Fibroblast of pulmonary artery (primary cell): ENCODE measurements around the gene TMEM61.
A peak's percentile ranks its signal among the peaks of the same experiment; 100 is the strongest.

Source experiments
- DNase-seq: peaks from one replicate; pipeline ENCODE4 v3.0.0-alpha.2; 2010; ENCODE audit warnings: low read depth
- H3K4me3 ChIP-seq: replicated peaks from 2 replicates; pipeline ENCODE4 v1.5.1; 2011; ENCODE audit warnings: low read depth, mild to moderate bottlenecking, control low read depth, low read length, moderate library complexity
- TF ChIP-seq, protein P1 (sequence below): IDR thresholded peaks from 2 replicates; pipeline ENCODE4 v1.5.1; 2011; ENCODE audit warnings: mild to moderate bottlenecking, control low read depth, low read length, inconsistent platforms; ENCODE audit errors: missing control alignments

Gene TMEM61

GRCh38 chr1:54970901-54971300, 9.5 kb upstream of the TMEM61 start:
- no peak overlapping the region for H3K4me3 ChIP-seq
- DNase-seq: no peak
- TF ChIP-seq, protein P1, sequence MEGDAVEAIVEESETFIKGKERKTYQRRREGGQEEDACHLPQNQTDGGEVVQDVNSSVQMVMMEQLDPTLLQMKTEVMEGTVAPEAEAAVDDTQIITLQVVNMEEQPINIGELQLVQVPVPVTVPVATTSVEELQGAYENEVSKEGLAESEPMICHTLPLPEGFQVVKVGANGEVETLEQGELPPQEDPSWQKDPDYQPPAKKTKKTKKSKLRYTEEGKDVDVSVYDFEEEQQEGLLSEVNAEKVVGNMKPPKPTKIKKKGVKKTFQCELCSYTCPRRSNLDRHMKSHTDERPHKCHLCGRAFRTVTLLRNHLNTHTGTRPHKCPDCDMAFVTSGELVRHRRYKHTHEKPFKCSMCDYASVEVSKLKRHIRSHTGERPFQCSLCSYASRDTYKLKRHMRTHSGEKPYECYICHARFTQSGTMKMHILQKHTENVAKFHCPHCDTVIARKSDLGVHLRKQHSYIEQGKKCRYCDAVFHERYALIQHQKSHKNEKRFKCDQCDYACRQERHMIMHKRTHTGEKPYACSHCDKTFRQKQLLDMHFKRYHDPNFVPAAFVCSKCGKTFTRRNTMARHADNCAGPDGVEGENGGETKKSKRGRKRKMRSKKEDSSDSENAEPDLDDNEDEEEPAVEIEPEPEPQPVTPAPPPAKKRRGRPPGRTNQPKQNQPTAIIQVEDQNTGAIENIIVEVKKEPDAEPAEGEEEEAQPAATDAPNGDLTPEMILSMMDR: no peak

DNA sequence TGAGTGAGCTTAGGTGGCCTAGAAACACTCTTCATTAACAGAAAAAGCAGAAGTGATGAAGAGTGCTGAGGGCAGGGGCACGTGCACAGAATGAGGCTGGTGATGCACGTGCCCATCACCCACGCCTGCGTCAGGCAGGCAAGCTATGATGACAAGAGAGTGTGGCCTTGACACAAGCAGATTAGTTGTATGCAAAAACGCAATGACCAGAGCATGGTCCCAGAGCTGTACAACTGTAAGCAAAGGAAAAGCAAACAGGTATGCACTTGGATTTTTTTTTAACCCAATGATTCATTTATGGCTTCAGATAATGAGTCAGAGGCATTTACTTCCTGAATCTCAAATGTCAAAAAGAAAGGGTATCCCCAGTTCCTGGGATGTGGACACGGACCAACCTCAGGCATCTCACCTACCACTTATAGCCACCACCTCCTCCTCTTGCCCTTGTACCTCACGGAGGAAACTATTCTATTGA, 9.1 kb upstream of the TMEM61 start:
- H3K4me3 ChIP-seq: no peak overlapping the region
- no peak for DNase-seq
- TF ChIP-seq, protein P1: no peak

- TF ChIP-seq, protein P1: no peak
- no peak for DNase-seq
- H3K4me3 ChIP-seq: no peak overlapping the region
Observed at GRCh38 chr1:54972436-54972835, 8.0 kb upstream of the TMEM61 start.

- DNase-seq: peak; percentile 66
- TF ChIP-seq, protein P1: peak; percentile 65
- H3K4me3 ChIP-seq: no peak overlapping the region
Observed at GRCh38 chr1:54973205-54973921, 7.1 kb upstream of the TMEM61 start.

GRCh38 chr1:54975356-54976108, 4.9 kb upstream of the TMEM61 start:
- H3K4me3 ChIP-seq: no peak overlapping the region
- TF ChIP-seq, protein P1: no peak
- DNase-seq: no peak

GRCh38 chr1:54976747-54977146, 3.7 kb upstream of the TMEM61 start:
- TF ChIP-seq, protein P1: no peak
- DNase-seq: no peak
- no peak overlapping the region for H3K4me3 ChIP-seq
